GM18868 (cell line): ENCODE measurements around the gene KRTAP12-2.
"Not testable (repeated sequence)": the region's sequence is repeated elsewhere in the genome, so short reads cannot be mapped to it uniquely, and the experiment has no call there.

Experiments used
- ATAC-seq: cut with Tn5 transposase; IDR thresholded peaks from one replicate; pipeline ENCODE4 v1.9.1; 2021; ENCODE audit warnings: mild to moderate bottlenecking, moderate library complexity; ENCODE audit not compliant: unreplicated experiment

KRTAP12-2 gene

GRCh38 chr21:44702973-44703730, 36.4 kb upstream of the KRTAP12-2 start:
- ATAC-seq: no peak

- ATAC-seq: no peak
Observed at GRCh38 chr21:44702111-44702972, 35.6 kb upstream of the KRTAP12-2 start.

GRCh38 chr21:44701541-44701940, 34.8 kb upstream of the KRTAP12-2 start:
- ATAC-seq: no peak

GRCh38 chr21:44701023-44701400, 34.3 kb upstream of the KRTAP12-2 start:
- ATAC-seq: no peak

GRCh38 chr21:44700101-44701022, 33.6 kb upstream of the KRTAP12-2 start:
- ATAC-seq: no peak

- ATAC-seq: no peak
Observed at GRCh38 chr21:44699502-44700001, 32.8 kb upstream of the KRTAP12-2 start.

GRCh38 chr21:44697811-44698734, 31.3 kb upstream of the KRTAP12-2 start:
- no peak for ATAC-seq

- not testable (repeated sequence) for ATAC-seq
Observed at GRCh38 chr21:44697172-44697810, 30.6 kb upstream of the KRTAP12-2 start, which contains the start of gene KRTAP10-12. KRTAP10-12 (plus strand) TSS chr21:44697172; CDS start chr21:44697202, 30 bp downstream.

- no peak for ATAC-seq
Observed at GRCh38 chr21:44696572-44696971, 29.8 kb upstream of the KRTAP12-2 start.

- no peak for ATAC-seq
Observed at GRCh38 chr21:44695641-44696040, 28.9 kb upstream of the KRTAP12-2 start.

- no peak for ATAC-seq
Observed at GRCh38 chr21:44695184-44695583, 28.5 kb upstream of the KRTAP12-2 start.

- ATAC-seq: no peak
Observed at GRCh38 chr21:44694776-44695175, 28.0 kb upstream of the KRTAP12-2 start.

- ATAC-seq: no peak
Observed at GRCh38 chr21:44692798-44693512, 26.2 kb upstream of the KRTAP12-2 start.

GRCh38 chr21:44691686-44692085, 25.0 kb upstream of the KRTAP12-2 start:
- ATAC-seq: no peak

GRCh38 chr21:44689740-44690139, 23.0 kb upstream of the KRTAP12-2 start:
- not testable (repeated sequence) for ATAC-seq

GRCh38 chr21:44687671-44688070, 20.9 kb upstream of the KRTAP12-2 start:
- no peak for ATAC-seq

- no peak for ATAC-seq
Observed at GRCh38 chr21:44686843-44687561, 20.3 kb upstream of the KRTAP12-2 start.
